AG09319 (cell line): ENCODE results near the gene EDIL3.

Experiments used
- DNase-seq: peaks from one replicate; pipeline ENCODE4 v3.0.0-alpha.2; 2010; ENCODE audit warnings: low read depth; ENCODE audit errors: extremely low read depth
- CTCF ChIP-seq: IDR thresholded peaks from 2 replicates; pipeline ENCODE4 v1.5.1; 2011; ENCODE audit warnings: low read depth, mild to moderate bottlenecking, inconsistent platforms, low read length, moderate library complexity

Gene EDIL3

GRCh38 chr5:84378420-84378819 lies 6.3 kb downstream of the EDIL3 start:
- DNase-seq = no peak
- TF ChIP-seq CTCF = no peak

- TF ChIP-seq CTCF = no peak
- DNase-seq = no peak
These were observed 8.3 kb downstream of the EDIL3 start for GRCh38 chr5:84376346-84376745.

- TF ChIP-seq CTCF = no peak
- no peak for DNase-seq
These were observed 10.1 kb downstream of the EDIL3 start for GRCh38 chr5:84374568-84374967.

- no peak for TF ChIP-seq CTCF
- no peak for DNase-seq
These were observed 11.2 kb downstream of the EDIL3 start for GRCh38 chr5:84373506-84373905.

- no peak for TF ChIP-seq CTCF
- DNase-seq = no peak
These were observed 12.5 kb downstream of the EDIL3 start for GRCh38 chr5:84372066-84372695.

GRCh38 chr5:84370176-84370575 lies 14.5 kb downstream of the EDIL3 start:
- TF ChIP-seq CTCF = no peak
- DNase-seq = no peak

- no peak for TF ChIP-seq CTCF
- DNase-seq = no peak
These were observed 20.6 kb downstream of the EDIL3 start for GRCh38 chr5:84364043-84364442.
